Neural progenitor cell (in vitro differentiated cells): ENCODE data around the gene GPR137C. TPM values are rescaled to one million over a fixed set of nuclear protein-coding genes. Genes with fewer than 3 reads are reported as not detected.

Experiments
- DNase-seq: peaks from one replicate; pipeline ENCODE4 v3.0.0-alpha.2; 2016; ENCODE audit warnings: low spot score
- H2AFZ ChIP-seq: fragments of 200-600 bp; sonication (generic); replicated peaks from 2 replicates; pipeline ENCODE4 v1.6.1; 2016; ENCODE audit warnings: antibody characterized with exemption
- H3F3A ChIP-seq: fragments of 200-600 bp; sonication (generic); 2 replicates; pipeline ENCODE4 v1.6.1; 2016; ENCODE audit warnings: antibody characterized with exemption, low read depth
- H3K27ac ChIP-seq: fragments of 200-600 bp; sonication (generic); 2 replicates; pipeline ENCODE4 v1.5.1; 2016; ENCODE audit warnings: mild to moderate bottlenecking
- H3K27me3 ChIP-seq: fragments of 200-600 bp; sonication (generic); 2 replicates; pipeline ENCODE4 v1.6.1; 2016; ENCODE audit warnings: mild to moderate bottlenecking, moderate library complexity
- H3K36me3 ChIP-seq: fragments of 200-600 bp; sonication (generic); 2 replicates; pipeline ENCODE4 v1.5.1; 2016
- H3K4me1 ChIP-seq: fragments of 200-600 bp; sonication (generic); 2 replicates; pipeline ENCODE4 v1.6.1; 2016; ENCODE audit warnings: mixed run types
- H3K4me2 ChIP-seq: fragments of 200-600 bp; sonication (generic); 2 replicates; pipeline ENCODE4 v1.6.1; 2016
- H3K4me3 ChIP-seq: fragments of 200-600 bp; sonication (generic); 2 replicates; pipeline ENCODE4 v1.5.1; 2016
- H3K79me2 ChIP-seq: fragments of 200-600 bp; sonication (generic); 2 replicates; pipeline ENCODE4 v1.6.1; 2016; ENCODE audit warnings: low read depth
- H3K9ac ChIP-seq: fragments of 200-600 bp; sonication (generic); 2 replicates; pipeline ENCODE4 v1.6.1; 2016
- H3K9me3 ChIP-seq: fragments of 200-600 bp; sonication (generic); 2 replicates; pipeline ENCODE4 v1.5.1; 2016; ENCODE audit warnings: low read depth
- H4K20me1 ChIP-seq: fragments of 200-600 bp; sonication (generic); 2 replicates; pipeline ENCODE4 v1.6.1; 2016; ENCODE audit warnings: low read depth
- H3K27ac Mint-ChIP-seq: 3 replicates; pipeline ENCODE4 v1.8.0; 2021; ENCODE audit warnings: mixed read lengths
- H3K27me3 Mint-ChIP-seq: 2 replicates; pipeline ENCODE4 v1.8.0; 2022; ENCODE audit warnings: low read depth, mild to moderate bottlenecking, inconsistent platforms, moderate library complexity, mixed read lengths; ENCODE audit not compliant: insufficient read depth
- H3K36me3 Mint-ChIP-seq: 3 replicates; pipeline ENCODE4 v1.8.0; 2021; ENCODE audit warnings: mixed read lengths
- H3K4me1 Mint-ChIP-seq: 3 replicates; pipeline ENCODE4 v1.8.0; 2021; ENCODE audit warnings: mixed read lengths
- H3K4me3 Mint-ChIP-seq: 3 replicates; pipeline ENCODE4 v1.8.0; 2021; ENCODE audit warnings: mild to moderate bottlenecking, moderate library complexity, mixed read lengths
- H3K9me3 Mint-ChIP-seq: 3 replicates; pipeline ENCODE4 v1.8.0; 2020; ENCODE audit warnings: mixed read lengths
- EZH2 ChIP-seq: fragments of 200-600 bp; sonication (generic); IDR thresholded peaks from 2 replicates; pipeline ENCODE4 v1.6.1; 2017; ENCODE audit warnings: antibody characterized with exemption, mild to moderate bottlenecking, moderate library complexity
- EZH2phosphoT487 ChIP-seq: fragments of 200-600 bp; sonication (generic); IDR thresholded peaks from 2 replicates; pipeline ENCODE4 v1.6.1; 2017; ENCODE audit warnings: antibody characterized with exemption
- total RNA-seq: library from RNA; depleted of rRNA; stranded (reverse); fragments of >200 nt; gene quantifications from 2 replicates; pipeline ENCODE4 v1.2.3, GENCODE V29; 2015; ENCODE audit warnings: low replicate concordance
- TF ChIP-seq, protein P1 (sequence below): fragments of 200-600 bp; sonication (generic); IDR thresholded peaks from 2 replicates; pipeline ENCODE4 v1.5.1; 2017; ENCODE audit warnings: antibody characterized with exemption, mild to moderate bottlenecking

GPR137C gene
- total RNA-seq, 1 donor from 2014 or later, result 9.3 TPM

DNA sequence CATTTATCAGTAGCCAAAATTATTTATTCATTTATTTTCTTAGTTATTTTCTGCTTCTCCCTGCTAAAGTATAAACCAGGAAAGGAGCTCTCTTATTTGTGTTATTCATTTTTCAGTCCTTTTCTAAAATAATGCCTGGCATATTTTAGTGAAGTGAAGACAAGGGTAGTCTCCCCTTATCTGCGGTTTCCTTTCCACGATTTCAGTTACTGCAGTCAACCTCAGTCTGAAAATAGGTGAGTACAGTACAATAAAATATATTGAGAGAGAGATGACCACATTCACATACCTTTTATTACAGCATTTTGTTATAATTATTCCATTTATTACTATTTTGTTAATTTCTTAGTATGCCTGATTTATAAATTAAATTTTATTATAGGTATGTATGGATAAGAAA is 57.6 kb downstream of the GPR137C start:
- H3K4me3 ChIP-seq, result no peak overlapping the region
- no peaks in the 10 kb centered on the region for H3K4me1 Mint-ChIP-seq
- H3K4me1 ChIP-seq, result no peaks in the 10 kb centered on the region
- no peak overlapping the region for H2AFZ ChIP-seq
- no peaks in the 10 kb centered on the region for H3F3A ChIP-seq
- H3K4me2 ChIP-seq, result no peak overlapping the region
- H3K27me3 ChIP-seq, result no peaks in the 10 kb centered on the region
- H3K27ac ChIP-seq, result no peak overlapping the region
- H3K4me3 Mint-ChIP-seq, result no peak overlapping the region
- no peaks in the 10 kb centered on the region for H3K36me3 ChIP-seq
- no peak overlapping the region for H3K9ac ChIP-seq
- H3K79me2 ChIP-seq, result no peaks in the 10 kb centered on the region
- DNase-seq, result no peak
- H3K9me3 ChIP-seq, result no peaks in the 10 kb centered on the region
- H3K9me3 Mint-ChIP-seq, result peaks cover 4% of the 10 kb centered on the region
- H3K27me3 Mint-ChIP-seq, result no peaks in the 10 kb centered on the region
- TF ChIP-seq, protein P1, sequence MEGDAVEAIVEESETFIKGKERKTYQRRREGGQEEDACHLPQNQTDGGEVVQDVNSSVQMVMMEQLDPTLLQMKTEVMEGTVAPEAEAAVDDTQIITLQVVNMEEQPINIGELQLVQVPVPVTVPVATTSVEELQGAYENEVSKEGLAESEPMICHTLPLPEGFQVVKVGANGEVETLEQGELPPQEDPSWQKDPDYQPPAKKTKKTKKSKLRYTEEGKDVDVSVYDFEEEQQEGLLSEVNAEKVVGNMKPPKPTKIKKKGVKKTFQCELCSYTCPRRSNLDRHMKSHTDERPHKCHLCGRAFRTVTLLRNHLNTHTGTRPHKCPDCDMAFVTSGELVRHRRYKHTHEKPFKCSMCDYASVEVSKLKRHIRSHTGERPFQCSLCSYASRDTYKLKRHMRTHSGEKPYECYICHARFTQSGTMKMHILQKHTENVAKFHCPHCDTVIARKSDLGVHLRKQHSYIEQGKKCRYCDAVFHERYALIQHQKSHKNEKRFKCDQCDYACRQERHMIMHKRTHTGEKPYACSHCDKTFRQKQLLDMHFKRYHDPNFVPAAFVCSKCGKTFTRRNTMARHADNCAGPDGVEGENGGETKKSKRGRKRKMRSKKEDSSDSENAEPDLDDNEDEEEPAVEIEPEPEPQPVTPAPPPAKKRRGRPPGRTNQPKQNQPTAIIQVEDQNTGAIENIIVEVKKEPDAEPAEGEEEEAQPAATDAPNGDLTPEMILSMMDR, result no peak
- no peak for TF ChIP-seq EZH2phosphoT487
- TF ChIP-seq EZH2, result no peak
- no peaks in the 10 kb centered on the region for H4K20me1 ChIP-seq
- no peak overlapping the region for H3K27ac Mint-ChIP-seq
- H3K36me3 Mint-ChIP-seq, result peaks cover 17% of the 10 kb centered on the region

DNA sequence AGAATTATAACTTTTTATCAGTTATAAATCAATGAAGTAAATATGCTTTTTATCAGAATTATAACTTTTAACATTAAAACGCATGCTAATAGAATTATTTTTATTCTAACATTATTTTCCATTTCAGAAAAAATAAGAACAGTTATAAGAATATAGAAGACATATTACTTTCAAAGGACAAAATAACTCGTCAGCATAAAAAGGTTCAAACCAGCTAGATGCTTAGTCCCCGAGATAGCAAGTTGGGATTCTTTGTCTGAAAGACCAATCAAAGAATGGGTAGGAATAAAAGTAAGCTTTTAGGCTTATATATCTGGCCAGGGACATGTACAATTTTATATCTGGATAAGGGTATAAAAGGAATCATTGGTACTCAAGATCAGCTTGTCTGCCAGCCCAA is 66.0 kb downstream of the GPR137C start:
- Mint-ChIP-seq H3K9me3 (no peaks in the 10 kb centered on the region), H3K4me3 (no peak overlapping the region), H3K4me1 (no peaks in the 10 kb centered on the region), H3K27ac (no peak overlapping the region), H3K36me3 (peaks cover 7% of the 10 kb centered on the region), H3K27me3 (no peaks in the 10 kb centered on the region)
- no peaks in the 10 kb centered on the region for H3F3A ChIP-seq
- no peak for DNase-seq
- no peak overlapping the region for H3K4me2 ChIP-seq
- no peak overlapping the region for H3K4me3 ChIP-seq
- no peaks in the 10 kb centered on the region for H3K27me3 ChIP-seq
- no peak overlapping the region for H3K9ac ChIP-seq
- no peak overlapping the region for H2AFZ ChIP-seq
- no peaks in the 10 kb centered on the region for H3K36me3 ChIP-seq
- TF ChIP-seq EZH2phosphoT487 (no peak), EZH2 (no peak)
- TF ChIP-seq, protein P1, result no peak
- H4K20me1 ChIP-seq, result no peaks in the 10 kb centered on the region
- H3K27ac ChIP-seq, result no peak overlapping the region
- H3K4me1 ChIP-seq, result no peaks in the 10 kb centered on the region
- H3K79me2 ChIP-seq, result no peaks in the 10 kb centered on the region
- H3K9me3 ChIP-seq, result no peaks in the 10 kb centered on the region

- H3K36me3 ChIP-seq, result no peaks in the 10 kb centered on the region
- no peak overlapping the region for H2AFZ ChIP-seq
- no peak overlapping the region for H3K4me2 ChIP-seq
- Mint-ChIP-seq H3K4me3 (no peak overlapping the region), H3K27me3 (no peaks in the 10 kb centered on the region), H3K4me1 (no peaks in the 10 kb centered on the region), H3K27ac (no peak overlapping the region), H3K9me3 (no peaks in the 10 kb centered on the region), H3K36me3 (peaks cover 6% of the 10 kb centered on the region)
- H3K27ac ChIP-seq, result no peak overlapping the region
- no peak for DNase-seq
- no peaks in the 10 kb centered on the region for H4K20me1 ChIP-seq
- no peak overlapping the region for H3K4me3 ChIP-seq
- no peaks in the 10 kb centered on the region for H3K9me3 ChIP-seq
- H3K4me1 ChIP-seq, result no peaks in the 10 kb centered on the region
- no peaks in the 10 kb centered on the region for H3K27me3 ChIP-seq
- no peak overlapping the region for H3K9ac ChIP-seq
- H3K79me2 ChIP-seq, result no peaks in the 10 kb centered on the region
- TF ChIP-seq EZH2phosphoT487 (no peak), EZH2 (no peak)
- TF ChIP-seq, protein P1, result no peak
- H3F3A ChIP-seq, result no peaks in the 10 kb centered on the region
Observed at GRCh38 chr14:52619687-52620086, 67.1 kb downstream of the GPR137C start.

DNA sequence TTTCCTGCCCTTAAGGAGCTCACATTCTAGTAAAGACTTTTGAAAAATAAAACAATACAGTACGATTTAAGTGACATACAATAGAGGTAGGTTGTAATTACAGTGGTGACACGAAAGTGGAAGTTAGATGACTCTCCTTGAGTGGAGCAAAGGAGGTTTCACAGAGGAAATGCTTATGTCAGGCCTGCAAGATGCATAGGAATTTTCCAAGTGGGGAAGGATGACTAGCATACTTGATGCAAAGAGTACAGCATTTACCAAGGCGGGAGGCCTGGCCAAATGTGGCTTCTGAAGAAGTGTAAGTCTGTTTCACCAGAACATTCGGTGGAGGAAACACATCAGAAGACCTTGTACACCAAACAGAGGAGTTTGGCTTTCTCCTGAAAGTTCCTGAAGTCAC is 87.5 kb downstream of the GPR137C start:
- no peak overlapping the region for H3K4me3 Mint-ChIP-seq
- H4K20me1 ChIP-seq, result no peaks in the 10 kb centered on the region
- H3K36me3 Mint-ChIP-seq, result peaks cover 19% of the 10 kb centered on the region
- no peaks in the 10 kb centered on the region for H3K9me3 ChIP-seq
- no peaks in the 10 kb centered on the region for H3K27me3 ChIP-seq
- H3K36me3 ChIP-seq, result peaks cover 15% of the 10 kb centered on the region
- H3K4me2 ChIP-seq, result no peak overlapping the region
- no peaks in the 10 kb centered on the region for H3F3A ChIP-seq
- no peaks in the 10 kb centered on the region for H3K4me1 ChIP-seq
- H2AFZ ChIP-seq, result no peak overlapping the region
- H3K4me3 ChIP-seq, result no peak overlapping the region
- TF ChIP-seq EZH2phosphoT487, result no peak
- no peak for TF ChIP-seq EZH2
- TF ChIP-seq, protein P1, result no peak
- peaks cover 5% of the 10 kb centered on the region for H3K9me3 Mint-ChIP-seq
- DNase-seq, result no peak
- H3K4me1 Mint-ChIP-seq, result no peaks in the 10 kb centered on the region
- H3K27me3 Mint-ChIP-seq, result no peaks in the 10 kb centered on the region
- H3K9ac ChIP-seq, result no peak overlapping the region
- H3K27ac ChIP-seq, result no peak overlapping the region
- H3K79me2 ChIP-seq, result no peaks in the 10 kb centered on the region
- no peak overlapping the region for H3K27ac Mint-ChIP-seq
